Measurements from ENCODE around the gene MAG.
"Not testable (repeated sequence)": the region's sequence is repeated elsewhere in the genome, so short reads cannot be mapped to it uniquely, and the experiment has no call there.

MAG gene

DNA sequence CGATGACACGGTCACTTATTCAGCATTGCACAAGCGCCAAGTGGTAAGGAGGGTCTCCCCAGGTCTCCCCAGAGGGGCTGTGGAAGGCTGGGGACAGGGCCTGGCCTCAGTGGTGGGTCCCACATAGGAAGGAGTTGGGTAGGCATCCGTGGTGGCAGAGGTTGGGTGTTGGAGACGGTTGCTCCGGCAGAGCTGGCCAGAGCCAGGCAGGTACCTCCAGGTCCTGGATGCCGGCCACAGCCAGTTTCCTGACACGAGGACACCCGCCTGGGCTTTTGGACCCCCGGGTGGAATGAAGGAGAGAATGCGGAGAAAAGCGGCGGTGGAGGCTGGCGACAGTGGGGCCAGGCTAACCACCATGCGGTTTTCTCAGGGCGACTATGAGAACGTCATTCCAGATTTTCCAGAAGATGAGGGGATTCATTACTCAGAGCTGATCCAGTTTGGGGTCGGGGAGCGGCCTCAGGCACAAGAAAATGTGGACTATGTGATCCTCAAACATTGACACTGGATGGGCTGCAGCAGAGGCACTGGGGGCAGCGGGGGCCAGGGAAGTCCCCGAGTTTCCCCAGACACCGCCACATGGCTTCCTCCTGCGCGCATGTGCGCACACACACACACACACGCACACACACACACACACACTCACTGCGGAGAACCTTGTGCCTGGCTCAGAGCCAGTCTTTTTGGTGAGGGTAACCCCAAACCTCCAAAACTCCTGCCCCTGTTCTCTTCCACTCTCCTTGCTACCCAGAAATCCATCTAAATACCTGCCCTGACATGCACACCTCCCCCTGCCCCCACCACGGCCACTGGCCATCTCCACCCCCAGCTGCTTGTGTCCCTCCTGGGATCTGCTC, 54.5 kb downstream of the MAG start:
- no peak for DNase-seq

DNA sequence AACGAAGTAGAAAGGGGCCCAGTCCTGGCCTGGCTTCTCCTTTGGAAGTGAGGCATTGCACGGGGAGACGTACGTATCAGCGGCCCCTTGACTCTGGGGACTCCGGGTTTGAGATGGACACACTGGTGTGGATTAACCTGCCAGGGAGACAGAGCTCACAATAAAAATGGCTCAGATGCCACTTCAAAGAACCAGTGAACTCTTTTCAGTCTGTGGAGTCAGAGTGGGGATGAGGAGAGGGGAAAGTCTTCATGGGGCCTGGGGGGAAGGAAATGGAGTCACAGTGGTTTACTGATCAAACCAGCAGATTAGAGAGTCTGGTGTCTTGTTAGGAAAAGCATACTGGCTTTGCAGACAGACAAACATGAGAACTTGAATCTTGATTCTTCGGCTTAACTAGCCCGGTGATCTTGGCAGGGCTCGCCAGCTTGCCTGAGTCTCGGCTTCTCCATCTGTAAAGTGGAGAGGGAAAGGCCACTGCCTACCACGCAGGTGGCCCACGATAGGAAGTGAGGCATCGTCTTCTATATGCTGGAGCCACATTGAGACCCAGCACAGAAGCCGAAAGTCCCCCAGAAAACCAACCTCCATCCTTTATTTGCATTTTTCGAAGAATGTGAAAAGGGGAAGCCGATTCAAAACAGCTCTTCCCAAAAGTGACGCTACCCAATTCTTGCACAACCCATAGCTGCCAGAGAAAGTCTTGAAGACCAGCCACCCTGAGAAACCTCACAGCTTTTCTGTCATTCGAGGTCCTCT, 55.4 kb downstream of the MAG start, which contains the start of gene FFAR1:
TSS of gene FFAR1 (plus strand) at position 732 of the 759 bp plus-strand sequence. CDS start 3,650 bp downstream, outside the sequence.
- no peak for DNase-seq

DNA sequence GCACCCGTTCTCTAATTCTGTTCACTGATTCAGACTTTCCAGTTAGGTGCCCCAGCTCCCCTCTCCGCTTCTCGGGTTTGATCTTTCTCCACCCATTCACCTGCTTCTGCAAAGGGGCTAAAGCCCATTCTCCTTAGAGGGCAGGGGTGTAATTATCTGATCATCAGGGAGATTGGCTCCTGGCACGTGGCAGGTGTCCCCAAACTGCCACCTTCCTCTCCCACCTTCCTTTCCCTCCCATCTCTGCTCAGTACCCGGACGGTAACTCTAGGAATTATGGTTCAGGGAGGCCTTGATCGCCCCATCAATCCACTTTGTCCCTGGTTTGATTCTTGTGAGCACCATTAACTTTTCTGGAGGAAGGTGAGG, 56.0 kb downstream of the MAG start:
- DNase-seq: no peak

DNA sequence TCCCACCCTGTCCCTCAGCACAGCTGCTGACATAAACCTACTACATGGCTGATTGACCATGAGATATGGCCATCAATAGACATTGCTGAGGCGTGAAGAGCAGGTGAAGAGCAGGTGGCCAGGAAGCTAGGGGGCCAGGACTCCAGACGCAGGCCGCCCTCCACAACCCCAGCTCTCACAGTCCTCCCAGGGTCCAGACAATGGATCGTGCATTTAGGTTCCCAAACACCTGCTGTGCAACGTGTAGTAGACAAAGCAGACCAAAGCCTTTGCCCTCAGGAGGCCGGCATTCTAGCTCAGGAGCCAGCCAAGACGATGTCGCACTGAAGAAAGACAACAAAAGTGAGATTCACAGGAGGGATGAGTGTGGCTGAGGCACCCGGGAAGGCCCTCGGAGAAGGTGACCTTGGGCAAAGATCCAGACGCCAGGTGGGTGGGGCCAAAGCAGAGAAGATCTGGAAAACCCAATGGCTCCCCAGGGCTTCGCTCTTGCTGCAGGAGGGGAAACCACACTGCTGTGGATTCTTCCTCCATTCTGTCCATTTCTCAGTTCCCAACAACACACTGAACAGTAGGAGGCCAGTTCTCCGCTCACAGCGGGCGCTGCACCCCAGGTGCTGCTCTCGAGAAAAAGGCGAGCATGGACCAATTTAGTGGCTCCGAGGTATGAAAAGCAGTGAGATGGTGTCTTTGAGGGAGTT, 57.1 kb downstream of the MAG start:
- DNase-seq: peak; percentile 35

DNA sequence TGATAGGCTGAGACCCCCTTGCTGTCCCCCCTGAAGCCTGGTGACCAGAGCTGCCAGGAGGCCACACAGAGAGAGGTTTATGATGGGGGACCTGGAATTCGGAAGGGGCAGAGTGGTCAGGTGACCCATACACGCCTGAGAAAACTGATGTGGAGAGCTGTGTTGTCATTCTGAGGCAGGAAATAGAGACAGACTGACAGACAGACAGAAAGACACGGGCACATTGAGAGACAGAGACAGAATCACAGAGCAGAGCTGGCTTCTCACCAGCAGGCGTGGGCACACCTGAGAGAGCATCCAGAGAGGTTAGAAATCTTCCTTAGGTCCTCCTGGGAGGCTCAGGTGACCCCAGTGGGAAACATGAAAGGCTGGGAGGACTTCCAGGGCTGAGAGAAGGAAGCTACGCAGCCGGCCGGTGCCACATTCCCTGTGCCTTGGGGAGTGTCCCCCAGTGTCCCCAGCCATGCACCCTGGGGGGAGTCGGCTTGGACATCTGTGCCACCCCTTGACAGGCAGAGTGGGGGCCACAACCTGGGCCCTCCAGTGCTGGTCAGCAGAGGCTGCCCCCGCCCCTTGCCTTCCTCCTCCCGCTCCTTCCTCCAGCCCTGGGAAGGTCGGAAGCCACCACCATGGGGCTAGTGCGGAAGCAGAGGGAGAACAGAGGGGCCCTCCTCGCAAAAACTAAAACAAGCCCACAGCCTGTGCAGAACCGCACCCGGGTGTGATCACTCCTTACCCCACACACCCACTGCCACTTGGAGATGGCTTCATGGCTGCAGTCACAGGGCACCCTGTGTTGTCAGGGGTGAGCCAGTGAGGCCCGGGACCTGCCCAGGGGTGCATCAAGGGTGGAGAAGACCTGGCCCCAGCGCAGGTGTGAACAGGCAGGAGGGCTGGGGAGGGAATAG, 57.9 kb downstream of the MAG start:
- DNase-seq: peak; percentile 46

DNA sequence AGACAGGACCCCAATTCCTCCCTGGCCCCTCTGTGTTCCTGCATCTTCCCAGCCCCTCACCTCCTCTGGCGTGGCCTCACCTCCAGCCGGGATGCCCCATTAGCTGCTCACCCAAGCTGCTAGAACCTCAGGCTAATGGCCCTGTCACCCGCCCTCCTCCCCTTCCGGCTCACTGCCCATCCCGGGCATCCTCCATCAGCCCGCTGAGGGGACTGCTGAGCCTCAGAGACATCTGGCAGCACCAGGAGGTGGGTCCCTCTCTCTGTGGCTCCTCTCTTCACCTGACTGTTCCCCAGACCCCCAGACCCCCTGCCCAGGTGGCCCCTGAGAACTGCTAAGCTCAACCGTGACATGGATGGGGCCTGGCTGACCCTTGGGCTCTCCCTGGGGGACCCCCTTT, 58.6 kb downstream of the MAG start:
- DNase-seq: no peak

DNA sequence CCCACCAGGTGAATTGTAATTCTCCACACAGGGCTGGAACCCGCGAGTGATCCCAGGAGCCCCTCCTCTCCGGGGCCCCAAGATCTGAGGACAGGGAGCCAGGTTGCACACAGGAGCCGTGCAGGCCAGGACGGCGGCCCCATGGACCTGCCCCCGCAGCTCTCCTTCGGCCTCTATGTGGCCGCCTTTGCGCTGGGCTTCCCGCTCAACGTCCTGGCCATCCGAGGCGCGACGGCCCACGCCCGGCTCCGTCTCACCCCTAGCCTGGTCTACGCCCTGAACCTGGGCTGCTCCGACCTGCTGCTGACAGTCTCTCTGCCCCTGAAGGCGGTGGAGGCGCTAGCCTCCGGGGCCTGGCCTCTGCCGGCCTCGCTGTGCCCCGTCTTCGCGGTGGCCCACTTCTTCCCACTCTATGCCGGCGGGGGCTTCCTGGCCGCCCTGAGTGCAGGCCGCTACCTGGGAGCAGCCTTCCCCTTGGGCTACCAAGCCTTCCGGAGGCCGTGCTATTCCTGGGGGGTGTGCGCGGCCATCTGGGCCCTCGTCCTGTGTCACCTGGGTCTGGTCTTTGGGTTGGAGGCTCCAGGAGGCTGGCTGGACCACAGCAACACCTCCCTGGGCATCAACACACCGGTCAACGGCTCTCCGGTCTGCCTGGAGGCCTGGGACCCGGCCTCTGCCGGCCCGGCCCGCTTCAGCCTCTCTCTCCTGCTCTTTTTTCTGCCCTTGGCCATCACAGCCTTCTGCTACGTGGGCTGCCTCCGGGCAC, 59.6 kb downstream of the MAG start:
- DNase-seq: peak; percentile 45

DNA sequence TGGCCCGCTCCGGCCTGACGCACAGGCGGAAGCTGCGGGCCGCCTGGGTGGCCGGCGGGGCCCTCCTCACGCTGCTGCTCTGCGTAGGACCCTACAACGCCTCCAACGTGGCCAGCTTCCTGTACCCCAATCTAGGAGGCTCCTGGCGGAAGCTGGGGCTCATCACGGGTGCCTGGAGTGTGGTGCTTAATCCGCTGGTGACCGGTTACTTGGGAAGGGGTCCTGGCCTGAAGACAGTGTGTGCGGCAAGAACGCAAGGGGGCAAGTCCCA, 60.2 kb downstream of the MAG start:
- DNase-seq: no peak

DNA sequence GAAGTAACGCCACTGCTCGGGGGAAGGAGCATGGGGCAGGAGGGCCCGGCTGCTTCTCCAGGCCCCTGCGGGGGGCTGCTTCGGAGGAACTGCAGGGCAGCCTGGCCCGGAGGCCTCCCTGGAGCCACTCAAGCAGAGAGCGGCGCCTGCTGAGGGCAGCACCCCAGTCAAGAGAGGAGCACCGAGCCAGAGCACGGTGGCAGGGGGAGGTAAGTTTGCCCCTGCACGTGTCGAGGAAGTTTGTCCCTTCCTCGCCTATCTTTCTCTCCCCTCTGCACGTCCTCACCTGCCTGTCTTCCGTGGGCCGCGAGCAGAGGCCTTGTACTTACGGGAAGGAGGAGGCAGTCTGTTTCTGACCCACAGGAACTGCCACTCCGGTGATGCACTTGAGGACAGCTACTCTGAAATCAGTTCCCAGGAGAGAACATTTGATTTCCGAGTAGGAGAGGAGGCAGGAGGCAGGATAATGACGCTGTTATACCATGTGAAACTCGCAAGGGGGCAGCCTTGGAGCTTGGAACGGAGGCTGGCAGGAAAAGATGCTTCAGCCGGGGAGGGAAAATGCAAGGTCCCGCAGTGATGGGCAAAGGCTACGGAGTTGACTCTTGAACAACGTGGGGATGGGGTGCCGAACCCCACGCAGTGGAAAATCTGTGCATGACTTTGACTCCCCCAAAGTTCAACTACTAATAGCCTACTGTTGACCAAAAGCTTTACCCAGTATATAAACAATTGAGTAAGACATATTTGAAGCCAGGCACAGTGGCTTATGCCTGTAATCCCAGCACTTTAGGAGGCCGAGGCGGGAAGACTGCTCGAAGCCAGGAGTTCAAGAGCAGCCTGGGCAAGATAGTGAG, 60.7 kb downstream of the MAG start:
- peak; percentile 82 for DNase-seq

DNA sequence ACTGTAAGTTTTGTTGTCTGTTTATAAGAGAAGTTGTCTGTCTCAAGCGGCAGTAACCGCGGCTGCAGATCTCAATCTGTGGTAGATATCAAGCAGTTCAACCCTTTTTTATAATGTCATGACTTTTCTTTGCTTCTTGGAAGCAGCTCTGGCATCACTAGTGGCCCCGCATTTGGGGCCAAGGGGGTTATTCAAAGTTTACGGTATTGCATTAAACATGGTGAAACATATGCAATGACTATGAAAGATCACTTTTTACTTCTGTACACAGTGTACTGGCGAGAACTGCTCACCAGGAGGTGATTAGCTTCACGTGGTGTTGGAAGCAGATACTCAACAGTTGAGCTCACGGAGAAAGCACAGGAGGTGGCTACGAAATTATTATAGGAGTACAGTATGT, 61.7 kb downstream of the MAG start:
- peak; percentile 6 for DNase-seq

DNA sequence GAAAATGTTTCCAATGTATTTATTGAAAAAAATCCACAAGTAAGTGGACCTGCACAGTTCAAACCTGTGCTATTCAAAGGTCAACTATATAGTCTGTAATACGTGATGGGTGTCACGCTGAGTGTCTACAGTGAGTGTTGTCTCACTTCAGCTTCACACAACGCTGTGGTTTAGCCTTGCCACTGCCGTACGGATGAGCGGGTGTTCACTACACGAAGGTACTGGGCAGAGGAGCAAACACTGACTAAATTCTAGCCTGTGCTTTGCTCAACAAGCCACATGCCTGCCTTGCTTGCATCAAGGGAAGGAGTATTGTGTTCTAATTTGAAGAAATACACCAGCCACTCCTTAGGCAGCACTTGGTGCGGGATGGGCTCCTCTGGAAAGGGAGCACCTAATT, 62.9 kb downstream of the MAG start:
- peak; percentile 37 for DNase-seq

DNA sequence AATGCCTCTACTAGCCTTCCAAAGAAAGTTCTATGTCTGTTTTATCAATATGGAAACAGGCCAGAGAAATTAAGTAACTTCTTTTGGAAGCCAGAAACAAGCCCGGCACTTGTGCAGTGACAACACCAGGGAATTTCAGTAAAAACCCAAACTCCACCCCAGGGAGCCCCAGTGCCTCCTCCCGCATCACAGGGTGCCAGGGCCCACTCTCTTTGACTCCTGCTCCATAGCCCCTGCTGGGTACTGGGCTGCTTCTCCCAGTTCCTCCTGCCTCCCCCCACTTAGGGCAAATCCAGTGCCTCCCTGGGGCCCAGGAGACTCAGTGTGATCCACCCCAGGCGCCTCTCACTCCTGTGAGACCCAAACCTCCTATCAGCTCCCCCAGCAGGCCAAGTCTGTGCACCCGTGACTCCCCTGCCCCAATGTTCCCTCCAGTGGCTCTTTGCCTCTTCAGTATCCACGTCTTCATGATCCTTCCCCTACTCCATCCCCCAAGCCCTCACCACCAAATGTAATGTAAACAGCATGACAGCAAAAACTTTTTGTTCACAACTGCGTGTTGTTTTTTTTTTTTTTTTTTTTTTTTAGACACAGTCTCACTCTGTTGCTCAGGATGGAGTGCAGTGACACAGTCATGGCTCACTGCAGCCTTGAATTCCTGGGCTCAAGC, 64.0 kb downstream of the MAG start:
- DNase-seq: peak; percentile 39

DNA sequence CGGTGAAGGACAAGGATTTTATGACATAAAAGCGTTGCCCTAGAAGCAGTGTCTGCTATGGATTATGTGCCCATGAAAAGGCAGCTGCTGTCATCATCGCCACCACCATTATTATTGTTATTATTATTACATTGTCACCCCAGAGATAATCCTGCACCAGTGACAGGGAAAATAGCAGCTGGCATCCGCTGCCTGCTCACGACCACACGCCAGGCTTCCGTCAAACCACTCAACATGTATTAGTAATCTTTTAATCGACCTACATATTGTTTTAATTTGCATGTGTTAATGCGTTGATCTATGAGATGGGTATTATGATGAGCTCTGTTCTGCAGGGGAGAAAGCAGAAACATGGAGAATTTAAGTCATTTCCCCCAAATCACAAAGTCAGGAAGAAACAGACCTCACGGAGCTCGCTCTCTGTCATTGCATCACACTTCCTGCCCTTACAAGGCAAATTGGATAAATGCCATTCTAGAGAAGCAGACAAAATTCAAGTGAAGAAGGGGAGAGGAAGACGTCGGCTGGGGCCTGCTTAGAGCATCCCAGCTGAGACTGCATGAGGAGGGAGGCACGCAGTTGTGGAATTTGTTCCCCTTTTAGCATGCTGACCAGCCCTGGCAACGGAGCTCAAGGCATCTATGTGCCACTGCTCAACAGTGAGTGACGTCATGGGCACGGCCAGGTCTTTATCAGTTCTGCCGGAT, 66.1 kb downstream of the MAG start, which contains the start of gene FFAR3:
TSS of gene FFAR3 (plus strand) at position 594 of the 707 bp plus-strand sequence. CDS start 431 bp downstream, outside the sequence.
- peak; percentile 33 for DNase-seq

DNA sequence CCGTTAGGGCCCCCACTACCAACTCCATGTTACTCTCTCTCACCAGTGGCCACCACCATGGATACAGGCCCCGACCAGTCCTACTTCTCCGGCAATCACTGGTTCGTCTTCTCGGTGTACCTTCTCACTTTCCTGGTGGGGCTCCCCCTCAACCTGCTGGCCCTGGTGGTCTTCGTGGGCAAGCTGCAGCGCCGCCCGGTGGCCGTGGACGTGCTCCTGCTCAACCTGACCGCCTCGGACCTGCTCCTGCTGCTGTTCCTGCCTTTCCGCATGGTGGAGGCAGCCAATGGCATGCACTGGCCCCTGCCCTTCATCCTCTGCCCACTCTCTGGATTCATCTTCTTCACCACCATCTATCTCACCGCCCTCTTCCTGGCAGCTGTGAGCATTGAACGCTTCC, 66.9 kb downstream of the MAG start:
- DNase-seq: not testable (repeated sequence)

DNA sequence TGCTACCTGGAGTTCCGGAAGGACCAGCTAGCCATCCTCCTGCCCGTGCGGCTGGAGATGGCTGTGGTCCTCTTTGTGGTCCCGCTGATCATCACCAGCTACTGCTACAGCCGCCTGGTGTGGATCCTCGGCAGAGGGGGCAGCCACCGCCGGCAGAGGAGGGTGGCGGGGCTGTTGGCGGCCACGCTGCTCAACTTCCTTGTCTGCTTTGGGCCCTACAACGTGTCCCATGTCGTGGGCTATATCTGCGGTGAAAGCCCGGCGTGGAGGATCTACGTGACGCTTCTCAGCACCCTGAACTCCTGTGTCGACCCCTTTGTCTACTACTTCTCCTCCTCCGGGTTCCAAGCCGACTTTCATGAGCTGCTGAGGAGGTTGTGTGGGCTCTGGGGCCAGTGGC, 67.4 kb downstream of the MAG start:
- not testable (repeated sequence) for DNase-seq

DNA sequence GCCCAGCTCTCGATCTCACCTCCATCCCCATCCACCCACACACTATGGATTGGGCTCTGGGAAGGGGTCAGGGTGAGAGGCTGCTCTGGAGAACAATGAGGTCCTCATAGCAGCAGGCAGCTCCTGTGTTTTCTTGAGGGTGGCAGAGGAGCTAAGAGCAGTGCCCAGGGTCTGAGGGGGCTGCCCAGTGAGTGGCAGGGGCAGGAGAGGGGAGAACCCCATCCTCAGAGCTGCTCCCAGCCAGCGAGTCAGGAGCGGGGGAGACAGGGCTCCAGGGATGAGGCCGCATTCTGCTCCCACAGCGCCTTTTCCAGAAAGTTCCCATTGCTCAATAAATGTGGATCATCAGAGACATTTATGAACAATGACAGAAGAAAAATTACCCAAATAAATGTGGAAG, 68.1 kb downstream of the MAG start:
- not testable (repeated sequence) for DNase-seq

DNA sequence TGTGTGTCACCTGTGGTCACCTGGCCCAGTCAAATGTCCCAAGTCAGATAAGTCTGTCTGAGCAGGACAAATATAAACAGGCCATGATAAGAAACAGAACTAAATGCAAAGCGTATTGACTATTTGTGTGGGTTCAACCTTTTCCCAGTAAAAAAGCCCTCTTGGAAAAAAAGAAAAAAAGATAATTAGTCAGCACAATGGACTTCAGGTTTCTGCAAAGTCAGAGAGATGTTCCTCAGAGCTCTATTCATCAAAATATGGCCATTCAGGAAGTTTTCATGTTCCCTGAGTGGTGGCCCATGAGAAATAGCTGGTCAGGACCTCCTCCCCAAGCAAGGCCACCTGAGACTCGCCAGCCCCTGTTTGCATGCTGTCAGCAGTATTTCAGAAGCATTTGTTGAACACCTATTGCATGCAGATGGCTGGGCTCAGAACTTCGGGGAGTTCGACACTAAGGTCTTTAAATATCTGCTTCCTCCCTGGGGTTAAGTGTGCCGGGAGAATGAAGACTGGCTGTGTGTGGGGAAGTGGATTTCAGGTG, 69.0 kb downstream of the MAG start:
- no peak for DNase-seq

DNA sequence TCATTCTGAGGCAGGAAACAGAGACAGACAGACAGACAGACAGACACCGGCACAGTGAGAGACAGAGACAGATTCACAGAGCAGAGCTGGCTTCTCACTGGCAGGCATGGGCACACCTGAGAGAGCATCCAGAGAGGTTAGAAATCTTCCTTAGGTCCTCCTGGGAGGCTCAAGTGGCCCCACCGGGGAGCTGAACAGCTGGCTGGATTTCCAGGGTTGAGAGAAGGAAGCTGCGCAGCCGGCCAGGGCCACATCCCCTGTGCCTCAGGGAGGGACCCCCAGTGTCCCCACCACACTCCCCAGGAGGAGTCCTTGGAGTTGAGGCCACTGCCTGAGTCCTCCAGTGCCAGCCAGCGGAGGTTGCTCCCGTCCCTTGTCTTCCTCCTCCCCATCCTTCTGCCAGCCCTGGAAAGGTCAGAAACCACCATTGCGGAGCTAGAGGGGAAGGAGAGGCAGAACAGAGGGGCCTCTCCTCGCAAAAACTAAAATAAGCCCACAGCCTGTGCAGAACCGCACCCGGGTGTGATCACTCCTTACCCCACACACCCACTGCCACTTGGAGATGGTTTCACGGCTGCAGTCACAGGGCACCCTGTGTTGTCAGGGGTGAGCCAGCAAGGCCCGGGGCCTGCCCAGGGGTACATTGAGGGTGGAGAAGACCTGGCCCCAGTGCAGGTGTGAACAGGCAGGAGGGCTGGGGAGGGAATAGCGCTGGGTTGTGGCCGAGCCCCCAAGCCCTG, 70.5 kb downstream of the MAG start:
- no peak for DNase-seq
